GM13976 (cell line): ENCODE data around the gene VAX1.

Experiments
- DNase-seq: peaks from one replicate; pipeline ENCODE4 v3.0.0; 2012; ENCODE audit warnings: low spot score
- in situ Hi-C: fragments of 300-500 bp; cut with MboI; formaldehyde crosslinking; loops from one replicate; pipeline ENCODE4 v1.12.0; 2022; ENCODE audit warnings: low sequenced_read_pairs, mixed read lengths, inconsistent platforms; ENCODE audit not compliant: unreplicated experiment
- TF ChIP-seq, protein P1 (sequence below): IDR thresholded peaks from 2 replicates; pipeline ENCODE4 v1.5.1; 2012; ENCODE audit warnings: borderline replicate concordance, mild to moderate bottlenecking; ENCODE audit not compliant: insufficient read depth; ENCODE audit errors: extremely low read depth, missing control alignments, control extremely low read depth

Gene VAX1

DNA sequence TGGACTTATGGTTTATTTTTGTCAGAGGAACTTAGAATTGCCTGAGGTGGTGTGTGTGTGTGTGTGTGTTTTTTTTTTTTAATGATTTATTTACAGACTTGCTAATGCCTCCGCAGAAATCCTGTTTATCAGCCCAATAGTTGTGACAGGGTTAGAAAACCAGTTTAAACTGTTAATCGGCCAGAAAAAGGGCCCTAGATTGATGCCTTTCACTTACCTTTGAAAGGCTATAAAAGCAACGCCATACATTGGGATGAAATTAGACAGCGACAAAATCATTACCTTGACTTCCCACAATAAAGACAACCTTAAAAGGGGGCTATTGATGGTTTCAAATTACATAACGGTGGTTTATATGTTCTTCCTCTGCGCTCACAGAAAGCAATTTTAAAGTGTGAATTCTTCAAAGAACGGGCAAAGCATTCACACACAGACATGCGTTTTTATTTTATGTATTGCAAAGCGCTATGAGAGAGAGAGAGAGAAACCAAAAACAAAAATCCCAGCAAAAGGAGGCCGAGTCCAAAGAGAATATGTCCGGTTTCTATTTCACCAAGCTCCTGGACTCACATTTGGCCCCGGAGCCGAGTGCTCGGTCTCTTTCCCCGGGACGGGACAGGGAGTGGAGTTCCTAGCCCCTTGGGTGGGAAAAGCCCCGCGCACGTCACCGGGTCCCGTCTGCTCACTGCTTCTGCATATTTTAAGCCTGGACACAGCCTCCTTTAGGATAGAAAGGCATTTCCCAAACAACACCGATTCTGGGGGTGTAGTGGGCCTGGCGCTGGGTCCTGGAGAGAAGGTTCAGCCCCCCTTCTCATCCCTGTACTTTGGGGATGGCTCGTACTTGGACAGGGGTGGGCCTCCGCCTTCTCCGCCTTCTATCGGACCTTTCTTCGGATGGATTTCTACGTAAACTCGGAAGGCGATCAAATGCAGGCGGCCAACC lies 26.8 kb upstream of the VAX1 start:
- in situ Hi-C loops: no loop called here
- TF ChIP-seq, protein P1, sequence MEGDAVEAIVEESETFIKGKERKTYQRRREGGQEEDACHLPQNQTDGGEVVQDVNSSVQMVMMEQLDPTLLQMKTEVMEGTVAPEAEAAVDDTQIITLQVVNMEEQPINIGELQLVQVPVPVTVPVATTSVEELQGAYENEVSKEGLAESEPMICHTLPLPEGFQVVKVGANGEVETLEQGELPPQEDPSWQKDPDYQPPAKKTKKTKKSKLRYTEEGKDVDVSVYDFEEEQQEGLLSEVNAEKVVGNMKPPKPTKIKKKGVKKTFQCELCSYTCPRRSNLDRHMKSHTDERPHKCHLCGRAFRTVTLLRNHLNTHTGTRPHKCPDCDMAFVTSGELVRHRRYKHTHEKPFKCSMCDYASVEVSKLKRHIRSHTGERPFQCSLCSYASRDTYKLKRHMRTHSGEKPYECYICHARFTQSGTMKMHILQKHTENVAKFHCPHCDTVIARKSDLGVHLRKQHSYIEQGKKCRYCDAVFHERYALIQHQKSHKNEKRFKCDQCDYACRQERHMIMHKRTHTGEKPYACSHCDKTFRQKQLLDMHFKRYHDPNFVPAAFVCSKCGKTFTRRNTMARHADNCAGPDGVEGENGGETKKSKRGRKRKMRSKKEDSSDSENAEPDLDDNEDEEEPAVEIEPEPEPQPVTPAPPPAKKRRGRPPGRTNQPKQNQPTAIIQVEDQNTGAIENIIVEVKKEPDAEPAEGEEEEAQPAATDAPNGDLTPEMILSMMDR: no peak
- DNase-seq: no peak

DNA sequence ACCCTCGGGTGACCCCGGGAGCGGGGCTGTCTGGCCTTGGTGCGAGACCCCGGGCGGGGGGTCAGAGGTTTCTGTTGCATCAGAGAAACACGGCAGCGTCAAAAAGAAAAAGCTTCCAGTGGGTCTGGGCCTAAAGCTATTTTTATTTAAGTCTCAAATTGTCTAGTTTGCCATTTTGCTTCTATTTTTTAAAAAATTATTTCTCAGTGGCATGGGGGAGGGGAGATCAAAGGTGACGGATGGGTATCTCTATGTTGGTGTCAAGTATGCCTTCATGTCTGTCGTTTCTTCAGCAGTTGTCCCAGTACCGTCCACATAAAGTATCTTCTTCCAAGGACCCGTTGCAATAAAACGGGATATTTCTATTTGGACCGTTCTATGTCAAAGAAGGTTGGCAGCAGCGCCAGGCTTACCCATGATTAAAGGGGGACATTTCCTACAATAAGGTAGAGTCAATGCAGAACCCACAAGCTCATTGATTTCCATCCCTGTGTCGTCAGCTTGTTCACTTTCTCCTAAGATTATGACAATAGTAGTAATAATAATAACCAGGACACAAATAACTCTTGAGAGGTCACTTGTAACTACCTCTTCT lies 26.0 kb upstream of the VAX1 start:
- in situ Hi-C loops: no loop called here
- TF ChIP-seq, protein P1: no peak
- no peak for DNase-seq

DNA sequence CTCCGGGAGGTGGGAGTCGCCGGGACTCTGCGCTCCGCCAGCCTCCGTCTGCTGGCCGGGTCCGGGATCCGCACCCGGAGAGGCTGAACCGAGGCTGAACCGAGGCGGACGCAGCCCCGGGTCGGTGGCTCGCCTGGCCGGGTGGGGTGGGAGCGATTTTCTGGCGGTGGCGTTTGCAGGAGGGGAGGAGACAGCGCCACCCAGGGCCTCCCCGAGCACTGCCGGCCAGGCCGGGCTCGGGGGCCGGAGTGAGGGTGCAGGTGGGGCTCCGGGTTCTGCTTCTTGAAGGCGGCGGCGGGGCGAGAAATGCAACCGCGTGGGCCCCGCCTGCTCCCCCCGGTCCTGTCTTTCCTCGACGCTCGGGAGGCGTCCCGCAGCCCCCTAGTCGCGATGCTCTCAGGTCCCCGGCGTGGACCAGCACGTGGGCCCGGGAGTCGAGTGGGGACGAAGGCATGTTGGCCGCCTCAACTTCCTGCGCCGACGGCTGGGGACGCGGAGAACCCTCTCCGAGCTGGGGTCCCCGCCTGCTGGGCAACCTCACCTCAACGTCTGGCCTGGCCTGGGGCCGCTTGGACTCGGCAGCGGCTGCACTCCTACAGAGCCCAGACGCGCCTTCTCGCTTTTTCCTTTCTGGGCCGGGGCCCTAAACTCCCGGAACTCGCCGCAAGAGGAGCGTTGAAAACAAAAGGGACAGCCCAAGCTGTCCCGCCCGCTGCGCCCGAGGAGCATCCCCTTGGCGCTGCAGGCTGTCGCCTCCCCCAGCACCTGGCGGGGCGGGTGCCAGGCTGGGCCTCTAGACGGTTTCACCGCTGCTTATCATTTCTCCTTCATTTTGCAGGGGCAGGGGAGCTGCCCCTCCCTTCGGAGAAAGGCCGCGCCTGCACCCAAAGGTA lies 25.2 kb upstream of the VAX1 start:
- TF ChIP-seq, protein P1: no peak
- in situ Hi-C loops: no loop called here
- no peak for DNase-seq

DNA sequence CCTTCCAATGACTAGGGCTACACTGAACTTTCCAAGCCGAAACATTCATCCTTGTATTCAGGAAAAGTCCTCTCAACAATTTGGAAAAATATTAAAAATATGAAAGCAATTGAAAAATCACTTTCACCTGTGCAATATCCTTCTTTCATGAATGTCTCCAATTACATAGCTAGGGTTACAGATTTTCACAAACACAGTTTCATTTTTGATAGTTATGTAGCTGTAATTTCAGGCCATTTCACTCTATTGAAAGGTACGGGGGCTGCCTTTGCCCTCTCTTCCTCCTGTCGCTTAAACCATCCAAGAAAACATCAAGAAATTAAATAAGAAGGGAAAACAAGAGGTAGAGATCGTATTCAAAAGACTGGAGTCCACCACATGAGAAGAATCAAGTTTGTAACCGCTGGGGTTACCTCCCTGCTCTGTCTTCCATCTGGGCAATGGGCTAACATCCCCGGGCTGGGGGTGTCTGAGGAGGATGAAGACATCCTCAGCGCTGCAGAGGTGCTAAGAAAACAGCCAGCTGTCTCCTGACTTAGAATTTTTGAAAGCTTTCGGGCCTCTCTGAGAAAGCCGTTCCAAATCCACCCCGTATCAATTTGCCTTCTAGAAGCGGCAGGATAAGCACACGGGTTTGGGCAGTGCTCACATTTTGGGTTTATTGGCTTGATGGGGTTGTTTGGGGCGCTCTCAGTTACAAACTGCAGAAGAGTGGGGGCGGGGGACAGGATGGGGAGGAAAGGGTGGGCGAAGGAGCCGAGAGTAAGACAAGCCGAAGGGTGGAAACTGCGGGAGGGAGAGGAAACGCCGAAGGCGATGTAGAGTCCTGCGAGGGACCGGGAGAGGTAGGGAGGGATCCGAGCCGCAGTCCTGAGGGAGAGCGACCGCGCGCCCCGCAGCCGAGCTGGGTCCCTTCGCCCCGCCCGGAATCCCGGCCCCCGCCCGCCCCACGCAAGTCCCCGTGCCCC lies 24.3 kb upstream of the VAX1 start:
- in situ Hi-C loops: no loop called here
- TF ChIP-seq, protein P1: no peak
- no peak for DNase-seq

DNA sequence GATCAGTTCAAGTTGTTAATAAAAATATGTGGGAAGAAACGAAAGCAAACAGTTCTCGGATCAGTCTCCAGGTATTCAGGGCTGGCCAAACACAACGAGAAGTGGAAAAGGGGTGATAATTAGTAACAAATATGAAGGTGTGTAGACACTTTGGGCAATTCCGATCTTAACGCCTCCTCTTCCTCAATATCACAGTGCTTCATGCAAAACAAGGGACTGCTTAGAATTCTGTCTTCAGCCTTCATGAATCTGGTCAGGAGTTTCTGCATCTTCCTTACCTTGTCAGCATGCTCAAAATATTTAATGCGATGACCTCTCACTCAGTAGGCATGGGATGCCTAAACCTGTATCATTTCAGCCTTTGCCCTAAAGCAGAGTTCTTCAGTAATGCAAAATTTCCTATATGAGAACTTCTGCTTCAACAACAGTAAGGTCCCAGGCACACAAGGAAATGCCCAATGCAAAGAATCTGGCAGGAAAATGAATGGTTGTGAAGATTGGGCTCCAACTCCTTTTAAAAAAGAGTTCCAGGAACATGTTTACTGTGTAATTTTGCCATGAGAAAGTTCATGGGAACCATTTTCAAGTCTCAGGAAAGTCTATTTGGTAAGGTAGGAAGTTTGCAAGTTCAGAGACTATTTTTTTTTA lies 23.4 kb upstream of the VAX1 start:
- TF ChIP-seq, protein P1: no peak
- DNase-seq: no peak
- in situ Hi-C loops: no loop called here
